Suprapubic skin (tissue), 4 donors: ENCODE data around the gene CD47. TPM values are rescaled to one million over a fixed set of nuclear protein-coding genes. Genes with fewer than 3 reads are reported as not detected.

Experiments
- DNase-seq, 2 donors: peaks; one replicate each; pipeline ENCODE4 v3.0.0-alpha.2; 2019; ENCODE audit warnings: low spot score in 2 of 2
- H3K27ac ChIP-seq: fragments of 200-600 bp; sonication (generic); one replicate; pipeline ENCODE4 v1.5.1; 2019
- H3K27me3 ChIP-seq: fragments of 200-600 bp; sonication (generic); one replicate; pipeline ENCODE4 v1.5.1; 2019
- H3K36me3 ChIP-seq: fragments of 200-600 bp; sonication (generic); one replicate; pipeline ENCODE4 v1.5.1; 2019
- H3K4me1 ChIP-seq: fragments of 200-600 bp; sonication (generic); one replicate; pipeline ENCODE4 v1.5.1; 2019
- H3K4me3 ChIP-seq: fragments of 200-600 bp; sonication (generic); one replicate; pipeline ENCODE4 v1.5.1; 2019; ENCODE audit warnings: mild to moderate bottlenecking
- H3K9me3 ChIP-seq: fragments of 200-600 bp; sonication (generic); one replicate; pipeline ENCODE4 v1.5.1; 2019
- CTCF ChIP-seq, 2 donors: fragments of 200-600 bp in 1 of 2; fragments of 450-650 bp in 1 of 2; sonication (generic) in 1 of 2; IDR thresholded peaks; one replicate each; pipeline ENCODE4 v1.5.1; 2016 to 2019; ENCODE audit warnings: antibody characterized with exemption in 2 of 2, mild to moderate bottlenecking in 1 of 2, moderate library complexity in 1 of 2
- EP300 ChIP-seq: sonication (generic); formaldehyde crosslinking; IDR thresholded peaks from one replicate; pipeline ENCODE4 v1.6.1; 2017; ENCODE audit warnings: antibody characterized with exemption
- POLR2A ChIP-seq, 2 donors: fragments of 450-650 bp; IDR thresholded peaks; one replicate each; pipeline ENCODE4 v1.6.1; 2017; ENCODE audit warnings: antibody characterized with exemption in 2 of 2, mild to moderate bottlenecking in 2 of 2, moderate library complexity in 2 of 2
- POLR2AphosphoS5 ChIP-seq, 3 donors: sonication (generic); formaldehyde crosslinking; IDR thresholded peaks; one replicate each; pipeline ENCODE4 v1.6.1; 2017; ENCODE audit warnings: antibody characterized with exemption in 3 of 3
- WGBS: methylation state at CpG from one replicate; pipeline ENCODE4 v1.1.5; 2018; 5-methylcytosine and 5-hydroxymethylcytosine counted together
- total RNA-seq, 4 donors: library from RNA; depleted of rRNA; stranded (reverse); fragments of >200 nt; gene quantifications; one replicate each; pipeline ENCODE4 v1.1.0, GENCODE V29; 2016

The CD47 gene
- total RNA-seq, 4 donors from 2014 or later = 37.8 to 94.4 (median 41.8) TPM

- WGBS = 5% methylated on average over 10 of the region's 10 CpGs
- Histone ChIP-seq H3K4me1 (peaks cover 30% of the 10 kb centered on the region), H3K27ac (no peak overlapping the region)
These were observed 1.3 kb downstream of the CD47 start for GRCh38 chr3:108089579-108089978.

GRCh38 chr3:108088697-108089096 lies 2.1 kb downstream of the CD47 start:
- 0% methylated on average over 2 of the region's 2 CpGs for WGBS
- Histone ChIP-seq H3K36me3 (no peaks in the 10 kb centered on the region), H3K4me1 (peaks cover 30% of the 10 kb centered on the region), H3K4me3 (peak overlapping the region; percentile 94), H3K27ac (no peak overlapping the region), H3K27me3 (no peaks in the 10 kb centered on the region), H3K9me3 (no peaks in the 10 kb centered on the region)
- no peak for TF ChIP-seq EP300
- TF ChIP-seq POLR2A (IDR thresholded peaks at IDR 0.05) = no peak
- no peak for TF ChIP-seq POLR2AphosphoS5 (IDR thresholded peaks at IDR 0.05)
- TF ChIP-seq CTCF (IDR thresholded peaks at IDR 0.05) = no peak
- DNase-seq = no peak

More at GRCh38 chr3:108089579-108089978, 1.3 kb downstream of the CD47 start:
- DNase-seq = no peak
- Histone ChIP-seq H3K9me3 (no peaks in the 10 kb centered on the region), H3K36me3 (no peaks in the 10 kb centered on the region), H3K4me3 (peak overlapping the region; percentile 94), H3K27me3 (no peaks in the 10 kb centered on the region)
- TF ChIP-seq CTCF (IDR thresholded peaks at IDR 0.05) (no peak), POLR2A (IDR thresholded peaks at IDR 0.05) (no peak)

- 70% methylated on average over 4 of the region's 4 CpGs for WGBS
- H3K27me3 ChIP-seq = no peaks in the 10 kb centered on the region
- no peaks in the 10 kb centered on the region for H3K36me3 ChIP-seq
- DNase-seq = no peak
- no peaks in the 10 kb centered on the region for H3K9me3 ChIP-seq
- TF ChIP-seq EP300 (no peak), CTCF (IDR thresholded peaks at IDR 0.05) (no peak), POLR2AphosphoS5 (IDR thresholded peaks at IDR 0.05) (no peak), POLR2A (IDR thresholded peaks at IDR 0.05) (no peak)
- peak overlapping the region; percentile 94 for H3K4me3 ChIP-seq
- H3K27ac ChIP-seq = no peak overlapping the region
- H3K4me1 ChIP-seq = peaks cover 30% of the 10 kb centered on the region
These were observed 2.7 kb downstream of the CD47 start for GRCh38 chr3:108088146-108088545.

DNA sequence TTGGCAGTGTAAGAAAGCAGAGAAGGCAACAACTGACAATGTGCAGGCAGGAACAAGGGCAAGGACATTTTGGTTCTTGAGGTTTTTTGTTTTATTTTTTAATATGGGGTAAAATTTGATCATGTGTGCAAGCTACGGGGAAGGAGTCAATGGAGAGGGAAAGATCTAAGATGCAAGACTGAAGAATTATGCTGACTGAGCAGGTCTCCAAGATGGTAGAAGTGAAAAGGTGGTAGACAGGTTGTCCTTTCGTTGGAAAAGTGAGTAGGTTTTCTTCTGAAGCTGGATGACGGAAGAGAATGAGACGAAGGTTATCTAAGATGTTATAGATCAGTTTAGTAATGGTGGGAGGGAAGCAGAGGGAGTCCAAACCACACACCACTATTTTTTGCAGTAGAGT lies 4.2 kb downstream of the CD47 start:
- WGBS = 90% methylated on average over 4 of the region's 4 CpGs
- no peak for DNase-seq
- no peak overlapping the region for H3K4me3 ChIP-seq
- no peak overlapping the region for H3K27ac ChIP-seq
- no peaks in the 10 kb centered on the region for H3K9me3 ChIP-seq
- H3K27me3 ChIP-seq = no peaks in the 10 kb centered on the region
- H3K36me3 ChIP-seq = no peaks in the 10 kb centered on the region
- TF ChIP-seq CTCF (IDR thresholded peaks at IDR 0.05) (no peak), POLR2AphosphoS5 (IDR thresholded peaks at IDR 0.05) (no peak), EP300 (no peak)
- peaks cover 28% of the 10 kb centered on the region for H3K4me1 ChIP-seq

- no peaks in the 10 kb centered on the region for H3K27me3 ChIP-seq
- no peak overlapping the region for H3K4me3 ChIP-seq
- DNase-seq = no peak
- H3K36me3 ChIP-seq = no peaks in the 10 kb centered on the region
- no peak overlapping the region for H3K27ac ChIP-seq
- no peak for TF ChIP-seq EP300
- no peak for TF ChIP-seq POLR2AphosphoS5 (IDR thresholded peaks at IDR 0.05)
- TF ChIP-seq CTCF (IDR thresholded peaks at IDR 0.05) = no peak
- TF ChIP-seq POLR2A (IDR thresholded peaks at IDR 0.05) = no peak
- H3K9me3 ChIP-seq = no peaks in the 10 kb centered on the region
- peaks cover 24% of the 10 kb centered on the region for H3K4me1 ChIP-seq
- WGBS = 84% methylated on average over 2 of the region's 2 CpGs
These were observed 5.0 kb downstream of the CD47 start for GRCh38 chr3:108085810-108086350.
